VCaP (cell line): ENCODE results near the gene FBXW11.

ENCODE experiments used
- H3K27ac ChIP-seq: fragments of 450-650 bp; 2 replicates; pipeline ENCODE4 v1.5.1; 2017
- TF ChIP-seq, protein P1 (sequence below): fragments of 450-650 bp; conservative IDR thresholded peaks from 2 replicates; pipeline ENCODE4 v1.5.1; 2017; ENCODE audit warnings: mild to moderate bottlenecking, moderate library complexity

Gene FBXW11

DNA sequence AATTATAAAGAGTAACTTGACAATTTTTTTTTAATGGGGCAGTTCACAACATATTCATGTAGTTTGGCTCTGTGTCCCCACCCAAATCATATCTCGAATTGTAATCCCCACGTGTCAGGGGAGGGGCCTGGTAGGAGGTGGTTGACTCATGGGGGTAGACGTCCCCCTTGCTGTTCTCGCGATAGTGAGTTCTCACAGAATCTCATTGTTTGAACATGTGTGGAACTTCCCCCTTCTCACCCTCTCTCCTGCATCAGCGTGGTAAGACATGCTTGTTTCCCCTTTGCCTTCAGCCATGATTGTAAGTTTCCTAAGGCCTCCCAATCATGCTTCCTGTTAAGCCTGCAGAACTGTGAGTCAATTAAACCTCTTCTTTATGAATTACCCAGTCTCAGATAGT is 40.7 kb downstream of the FBXW11 start:
- TF ChIP-seq, protein P1, sequence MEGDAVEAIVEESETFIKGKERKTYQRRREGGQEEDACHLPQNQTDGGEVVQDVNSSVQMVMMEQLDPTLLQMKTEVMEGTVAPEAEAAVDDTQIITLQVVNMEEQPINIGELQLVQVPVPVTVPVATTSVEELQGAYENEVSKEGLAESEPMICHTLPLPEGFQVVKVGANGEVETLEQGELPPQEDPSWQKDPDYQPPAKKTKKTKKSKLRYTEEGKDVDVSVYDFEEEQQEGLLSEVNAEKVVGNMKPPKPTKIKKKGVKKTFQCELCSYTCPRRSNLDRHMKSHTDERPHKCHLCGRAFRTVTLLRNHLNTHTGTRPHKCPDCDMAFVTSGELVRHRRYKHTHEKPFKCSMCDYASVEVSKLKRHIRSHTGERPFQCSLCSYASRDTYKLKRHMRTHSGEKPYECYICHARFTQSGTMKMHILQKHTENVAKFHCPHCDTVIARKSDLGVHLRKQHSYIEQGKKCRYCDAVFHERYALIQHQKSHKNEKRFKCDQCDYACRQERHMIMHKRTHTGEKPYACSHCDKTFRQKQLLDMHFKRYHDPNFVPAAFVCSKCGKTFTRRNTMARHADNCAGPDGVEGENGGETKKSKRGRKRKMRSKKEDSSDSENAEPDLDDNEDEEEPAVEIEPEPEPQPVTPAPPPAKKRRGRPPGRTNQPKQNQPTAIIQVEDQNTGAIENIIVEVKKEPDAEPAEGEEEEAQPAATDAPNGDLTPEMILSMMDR: no peak
- H3K27ac ChIP-seq: no peak overlapping the region

DNA sequence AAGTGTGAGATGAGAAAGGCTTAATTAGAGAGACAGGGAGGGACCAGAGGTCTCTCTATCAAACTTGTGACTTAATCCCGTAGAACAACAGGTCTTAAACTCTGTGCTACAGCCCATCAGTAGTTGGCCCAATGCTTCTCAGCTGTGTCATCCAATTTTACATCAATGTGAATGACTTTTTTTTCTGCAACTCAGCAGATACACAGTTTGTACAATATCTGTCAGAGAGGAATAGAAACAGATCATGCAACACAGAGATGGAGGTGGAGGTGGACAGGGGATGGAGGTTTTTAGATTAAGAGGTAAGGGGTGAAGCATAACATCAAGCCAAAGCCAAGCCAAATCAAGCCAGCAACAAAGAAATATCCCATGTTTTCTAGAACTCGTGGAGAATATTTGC is 43.0 kb downstream of the FBXW11 start:
- TF ChIP-seq, protein P1: no peak
- no peak overlapping the region for H3K27ac ChIP-seq

DNA sequence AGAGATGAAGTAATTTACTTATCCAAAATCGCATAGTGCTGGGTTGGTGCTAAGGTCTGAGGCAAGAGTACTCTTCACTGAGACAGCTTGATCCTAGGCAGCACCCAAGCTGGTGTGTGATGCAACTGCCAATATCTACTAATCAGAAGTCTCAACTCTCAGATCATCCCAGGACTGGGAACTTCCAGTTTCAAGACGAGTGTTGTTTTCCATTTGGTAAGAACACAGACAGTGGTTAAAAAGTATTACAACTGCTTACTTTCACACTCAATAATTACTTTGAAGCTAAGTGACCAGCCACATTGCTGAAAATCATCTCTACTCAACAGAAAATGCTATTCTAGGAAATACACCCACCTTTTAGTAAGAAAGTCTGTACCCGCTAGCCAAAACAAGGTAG is 45.3 kb downstream of the FBXW11 start:
- TF ChIP-seq, protein P1: no peak
- no peak overlapping the region for H3K27ac ChIP-seq

DNA sequence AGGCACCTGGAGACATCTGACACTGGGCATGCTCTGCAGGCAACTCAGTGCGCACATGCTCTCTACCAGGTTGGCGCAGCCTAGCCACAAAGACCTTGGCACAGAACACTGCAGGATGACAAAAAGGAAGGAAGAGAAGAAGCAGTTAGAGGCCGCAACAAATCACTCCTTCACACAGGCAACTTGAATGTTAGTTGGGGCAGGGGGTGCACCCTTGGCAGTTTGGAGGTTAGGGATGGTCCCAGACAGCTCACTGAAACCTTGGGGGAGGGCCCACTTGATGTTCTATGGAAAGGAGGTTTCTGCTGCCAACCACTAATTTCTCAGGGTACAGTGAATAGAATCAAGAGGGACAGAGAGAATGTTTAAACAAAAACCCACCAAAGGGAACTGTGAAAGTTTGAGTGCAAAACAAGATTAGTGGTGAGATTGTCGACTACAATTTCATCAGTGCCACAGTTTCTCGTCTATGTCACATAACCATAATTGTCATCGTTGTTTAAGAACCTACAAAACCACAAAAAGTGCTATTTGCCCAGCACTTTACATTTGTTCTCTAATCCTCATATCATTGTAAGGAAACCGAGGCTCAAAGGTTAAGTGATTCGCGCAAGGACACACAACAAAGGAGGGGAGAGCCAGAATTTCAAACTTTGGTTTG is 48.7 kb downstream of the FBXW11 start:
- peak overlapping the region; percentile 76 for H3K27ac ChIP-seq
- TF ChIP-seq, protein P1: no peak

DNA sequence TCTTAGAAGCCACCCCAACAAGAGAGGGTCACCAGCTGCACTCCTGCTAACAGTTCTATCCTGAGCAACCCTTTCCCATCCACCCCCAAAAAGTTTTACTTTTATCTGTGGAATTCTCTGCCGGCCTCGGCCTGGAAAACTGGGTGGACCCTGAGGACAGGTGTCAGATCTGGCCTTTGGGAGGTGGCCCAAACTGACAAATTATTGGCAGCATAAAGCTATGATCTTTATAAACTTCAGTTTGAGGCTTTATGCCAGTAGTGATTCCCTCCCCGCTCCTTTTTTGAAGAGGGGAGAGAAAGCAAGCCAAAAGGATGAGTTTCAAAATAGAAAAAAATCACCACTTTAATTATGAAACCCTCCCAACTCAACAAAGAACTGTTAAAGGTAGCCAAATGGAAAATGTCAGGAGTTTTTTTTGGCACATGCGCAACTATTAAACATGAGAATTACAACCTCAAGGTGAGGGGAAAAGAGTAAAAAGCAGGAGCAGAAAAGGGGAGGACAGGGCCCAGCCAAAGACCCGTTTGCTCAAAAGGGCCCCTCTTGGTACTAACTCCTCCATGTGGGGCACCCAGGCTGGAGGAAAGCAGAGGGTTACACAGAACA is 49.4 kb downstream of the FBXW11 start:
- TF ChIP-seq, protein P1: no peak
- H3K27ac ChIP-seq: peak overlapping the region; percentile 76

DNA sequence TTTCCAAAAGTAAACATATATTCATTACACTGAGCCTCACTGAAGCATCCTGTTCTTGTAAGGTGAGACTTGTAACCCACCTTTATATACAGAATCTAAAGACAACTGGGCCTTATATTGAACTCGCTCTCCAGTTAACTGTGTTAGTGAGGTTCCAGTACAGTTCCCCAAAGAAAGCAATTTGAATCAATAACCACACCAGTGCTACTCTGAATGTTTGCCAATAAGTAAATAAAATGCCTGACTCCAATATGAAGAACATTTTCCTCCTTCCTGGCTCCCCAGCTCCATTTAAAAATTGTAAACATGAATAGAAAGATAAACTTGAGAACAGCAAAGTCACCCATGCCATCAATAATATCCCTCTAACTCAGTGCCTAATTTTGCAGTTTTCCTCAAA is 50.1 kb downstream of the FBXW11 start:
- TF ChIP-seq, protein P1: no peak
- H3K27ac ChIP-seq: peak overlapping the region; percentile 76

DNA sequence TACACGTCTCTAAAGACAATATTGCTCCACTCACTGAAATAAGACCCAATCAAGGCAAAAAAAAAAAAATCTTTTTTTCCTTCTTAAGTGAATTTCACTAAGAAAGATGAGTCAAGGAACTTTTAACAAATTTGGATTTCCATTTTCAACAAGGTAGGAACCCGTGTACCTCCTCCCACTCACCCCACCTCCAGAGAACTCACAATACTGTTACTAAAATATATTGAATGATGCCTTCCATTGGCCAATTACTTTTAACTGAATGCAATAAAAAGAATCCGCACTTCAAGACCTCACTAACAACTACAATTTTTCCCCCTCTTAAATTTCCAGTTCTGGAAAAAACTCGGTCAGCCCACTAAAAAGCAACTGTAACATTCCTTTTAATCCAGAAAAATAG is 50.7 kb downstream of the FBXW11 start:
- TF ChIP-seq, protein P1: no peak
- peak overlapping the region; percentile 76 for H3K27ac ChIP-seq
